HEK293 (cell line): ENCODE measurements around the gene BACH2.

Experiments
- BCL11A ChIP-seq: fragments of 450-650 bp; formaldehyde crosslinking; IDR thresholded peaks from 2 replicates; pipeline ENCODE4 v1.5.1; 2016; ENCODE audit warnings: low read depth, missing biosample characterization, missing genetic modification characterization
- GLIS2 ChIP-seq: fragments of 450-650 bp; formaldehyde crosslinking; IDR thresholded peaks from 2 replicates; pipeline ENCODE4 v1.5.1; 2016; ENCODE audit warnings: missing biosample characterization, missing genetic modification characterization
- HOXA7 ChIP-seq: sonication (generic); formaldehyde crosslinking; IDR thresholded peaks from 2 replicates; pipeline ENCODE4 v1.8.1; 2022; ENCODE audit warnings: missing genetic modification reagents, borderline replicate concordance
- INSM2 ChIP-seq: fragments of 450-650 bp; formaldehyde crosslinking; IDR thresholded peaks from 2 replicates; pipeline ENCODE4 v1.5.1; 2016; ENCODE audit warnings: missing biosample characterization, missing genetic modification characterization
- KLF17 ChIP-seq: fragments of 450-650 bp; formaldehyde crosslinking; IDR thresholded peaks from 2 replicates; pipeline ENCODE4 v1.5.1; 2016; ENCODE audit warnings: missing biosample characterization, missing genetic modification characterization
- KLF8 ChIP-seq: fragments of 450-650 bp; formaldehyde crosslinking; IDR thresholded peaks from 2 replicates; pipeline ENCODE4 v1.5.1; 2016; ENCODE audit warnings: missing biosample characterization, missing genetic modification characterization
- MZF1 ChIP-seq: fragments of 450-650 bp; formaldehyde crosslinking; IDR thresholded peaks from 2 replicates; pipeline ENCODE4 v1.5.1; 2017; ENCODE audit warnings: missing biosample characterization, missing genetic modification characterization, borderline replicate concordance
- PRDM1 ChIP-seq: fragments of 450-650 bp; formaldehyde crosslinking; IDR thresholded peaks from 2 replicates; pipeline ENCODE4; 2016; ENCODE audit warnings: missing biosample characterization, missing genetic modification characterization
- PRDM6 ChIP-seq: fragments of 450-650 bp; formaldehyde crosslinking; IDR thresholded peaks from 2 replicates; pipeline ENCODE4 v1.5.1; 2017; ENCODE audit warnings: missing biosample characterization, missing genetic modification characterization
- SP3 ChIP-seq: fragments of 450-650 bp; formaldehyde crosslinking; IDR thresholded peaks from 2 replicates; pipeline ENCODE4 v1.5.1; 2016; ENCODE audit warnings: missing biosample characterization, missing genetic modification characterization
- WT1 ChIP-seq: fragments of 450-650 bp; formaldehyde crosslinking; IDR thresholded peaks from 2 replicates; pipeline ENCODE4 v1.5.1; 2016; ENCODE audit warnings: missing biosample characterization, missing genetic modification characterization
- YY2 ChIP-seq: fragments of 450-650 bp; formaldehyde crosslinking; IDR thresholded peaks from 2 replicates; pipeline ENCODE4 v1.5.1; 2016; ENCODE audit warnings: missing biosample characterization, missing genetic modification characterization
- ZBTB20 ChIP-seq: fragments of 450-650 bp; formaldehyde crosslinking; IDR thresholded peaks from 2 replicates; pipeline ENCODE4 v1.5.1; 2016; ENCODE audit warnings: missing biosample characterization, missing genetic modification characterization
- ZBTB44 ChIP-seq: fragments of 450-650 bp; IDR thresholded peaks from 2 replicates; pipeline ENCODE4 v1.5.1; 2018; ENCODE audit warnings: missing biosample characterization, mild to moderate bottlenecking, missing genetic modification characterization
- ZFP37 ChIP-seq: fragments of 450-650 bp; formaldehyde crosslinking; IDR thresholded peaks from 2 replicates; pipeline ENCODE4 v1.5.1; 2016; ENCODE audit warnings: missing biosample characterization, missing genetic modification characterization
- ZNF175 ChIP-seq: fragments of 450-650 bp; formaldehyde crosslinking; IDR thresholded peaks from 2 replicates; pipeline ENCODE4 v1.5.1; 2016; ENCODE audit warnings: missing biosample characterization, missing genetic modification characterization
- ZNF2 ChIP-seq: fragments of 450-650 bp; formaldehyde crosslinking; IDR thresholded peaks from 2 replicates; pipeline ENCODE4 v1.5.1; 2016; ENCODE audit warnings: missing biosample characterization, missing genetic modification characterization
- ZNF221 ChIP-seq: fragments of 450-650 bp; formaldehyde crosslinking; IDR thresholded peaks from 2 replicates; pipeline ENCODE4 v1.5.1; 2017; ENCODE audit warnings: missing biosample characterization, missing genetic modification characterization, borderline replicate concordance
- ZNF266 ChIP-seq: fragments of 450-650 bp; formaldehyde crosslinking; IDR thresholded peaks from 2 replicates; pipeline ENCODE4 v1.5.1; 2016; ENCODE audit warnings: missing biosample characterization, missing genetic modification characterization, low read depth
- ZNF366 ChIP-seq: fragments of 450-650 bp; formaldehyde crosslinking; conservative IDR thresholded peaks from 2 replicates; pipeline ENCODE4 v1.5.1; 2016; ENCODE audit warnings: missing biosample characterization, missing genetic modification characterization
- ZNF501 ChIP-seq: fragments of 450-650 bp; formaldehyde crosslinking; IDR thresholded peaks from 2 replicates; pipeline ENCODE4 v1.5.1; 2016; ENCODE audit warnings: missing biosample characterization, missing genetic modification characterization
- ZNF510 ChIP-seq: fragments of 450-650 bp; formaldehyde crosslinking; IDR thresholded peaks from 2 replicates; pipeline ENCODE4 v1.5.1; 2018; ENCODE audit warnings: mild to moderate bottlenecking, missing genetic modification characterization, missing biosample characterization; ENCODE audit not compliant: insufficient replicate concordance
- ZNF518A ChIP-seq: fragments of 450-650 bp; formaldehyde crosslinking; conservative IDR thresholded peaks from 2 replicates; pipeline ENCODE4 v1.5.1; 2016; ENCODE audit warnings: low read depth, missing biosample characterization, missing genetic modification characterization
- ZNF530 ChIP-seq: fragments of 450-650 bp; formaldehyde crosslinking; IDR thresholded peaks from 2 replicates; pipeline ENCODE4 v1.5.1; 2016; ENCODE audit warnings: low read depth, missing biosample characterization, missing genetic modification characterization
- ZNF639 ChIP-seq: fragments of 450-650 bp; formaldehyde crosslinking; IDR thresholded peaks from 2 replicates; pipeline ENCODE4 v1.5.1; 2016; ENCODE audit warnings: missing biosample characterization, missing genetic modification characterization
- ZNF654 ChIP-seq: fragments of 450-650 bp; formaldehyde crosslinking; IDR thresholded peaks from 2 replicates; pipeline ENCODE4 v1.5.1; 2016; ENCODE audit warnings: low read depth, missing biosample characterization, missing genetic modification characterization
- ZNF660 ChIP-seq: fragments of 450-650 bp; IDR thresholded peaks from 2 replicates; pipeline ENCODE4 v1.5.1; 2018; ENCODE audit warnings: missing biosample characterization, mild to moderate bottlenecking, missing genetic modification characterization
- ZNF768 ChIP-seq: fragments of 450-650 bp; formaldehyde crosslinking; IDR thresholded peaks from 2 replicates; pipeline ENCODE4 v1.5.1; 2018; ENCODE audit warnings: missing biosample characterization, mild to moderate bottlenecking, missing genetic modification characterization
- ZNF843 ChIP-seq: fragments of 450-650 bp; formaldehyde crosslinking; IDR thresholded peaks from 2 replicates; pipeline ENCODE4 v1.5.1; 2016; ENCODE audit warnings: missing biosample characterization, missing genetic modification characterization

The BACH2 gene

GRCh38 chr6:89999154-89999553, 297.5 kb downstream of the BACH2 start (continued):
- peak; percentile 68; the same call in 1 of the 2 replicates for TF ChIP-seq BCL11A (tag by site-specific recombination)
- 0 out of 2 replicates have a peak, but pooled peaks have one; percentile 12 for TF ChIP-seq ZBTB20 (tag by site-specific recombination)
- no peak for TF ChIP-seq ZNF266 (tag by site-specific recombination)
- no peak for TF ChIP-seq GLIS2
- peak; percentile 93 for TF ChIP-seq ZNF366 (tag by site-specific recombination)
- no peak for TF ChIP-seq HOXA7 (CRISPR knock-in tag)
- peak; percentile 57; the same call in 1 of the 2 replicates for TF ChIP-seq MZF1 (tag by site-specific recombination)
- peak; percentile 47; the same call in 1 of the 2 replicates for TF ChIP-seq ZNF518A (tag by site-specific recombination)
- no peak for TF ChIP-seq ZNF654 (tag by site-specific recombination)
- TF ChIP-seq ZNF510 (tag by site-specific recombination): no peak
- TF ChIP-seq WT1: peak; percentile 77
- peak; percentile 90 for TF ChIP-seq KLF8
- no peak for TF ChIP-seq ZNF501
- TF ChIP-seq ZBTB44 (tag by site-specific recombination): peak; percentile 96
- peak; percentile 87 for TF ChIP-seq ZNF639 (tag by site-specific recombination)
- peak; percentile 92 for TF ChIP-seq INSM2 (tag by site-specific recombination)
- no peak for TF ChIP-seq ZNF175 (tag by site-specific recombination)
- TF ChIP-seq ZFP37 (tag by site-specific recombination): no peak
- TF ChIP-seq KLF17 (tag by site-specific recombination): peak; percentile 85
- 0 out of 2 replicates have a peak, but pooled peaks have one; percentile 23 for TF ChIP-seq SP3 (tag by site-specific recombination)
- peak; percentile 48; the same call in 1 of the 2 replicates for TF ChIP-seq YY2 (tag by site-specific recombination)
- peak; percentile 82 for TF ChIP-seq ZNF843 (tag by site-specific recombination)
- TF ChIP-seq ZNF530 (tag by site-specific recombination): no peak
- TF ChIP-seq ZNF660 (tag by site-specific recombination): peak; percentile 95
- TF ChIP-seq PRDM1 (tag by site-specific recombination): peak; percentile 78; the same call in 1 of the 2 replicates
- TF ChIP-seq ZNF768 (tag by site-specific recombination): no peak
- TF ChIP-seq ZNF2 (tag by site-specific recombination): peak; percentile 49; the same call in 1 of the 2 replicates
- peak; percentile 82 for TF ChIP-seq PRDM6
- TF ChIP-seq ZNF221 (tag by site-specific recombination): no peak
